Cerebellar cortex (tissue), 1 donor: ENCODE results near the gene UBE2J1.
"Not testable (repeated sequence)": the region's sequence is repeated elsewhere in the genome, so short reads cannot be mapped to it uniquely, and the experiment has no call there.

Source experiments
- DNase-seq: peaks from one replicate; pipeline ENCODE4 v3.0.0-alpha.2; 2015; ENCODE audit warnings: low spot score

The UBE2J1 gene

GRCh38 chr6:89352278-89353117 lies at the start of gene UBE2J1:
TSS of gene UBE2J1 (minus strand) at chr6:89352722. CDS start at chr6:89352569, 153 bp downstream.
- peak; percentile 84 for DNase-seq

GRCh38 chr6:89400912-89401399 lies 48.4 kb upstream of the UBE2J1 start:
- DNase-seq: peak; percentile 58

GRCh38 chr6:89400050-89400449 lies 47.5 kb upstream of the UBE2J1 start:
- DNase-seq: no peak

- DNase-seq: no peak
Measured at GRCh38 chr6:89398762-89399525, 46.4 kb upstream of the UBE2J1 start.

- DNase-seq: not testable (repeated sequence)
Measured at GRCh38 chr6:89397884-89398283, 45.4 kb upstream of the UBE2J1 start.

GRCh38 chr6:89393659-89394058 lies 41.1 kb upstream of the UBE2J1 start:
- no peak for DNase-seq

GRCh38 chr6:89392823-89393222 lies 40.3 kb upstream of the UBE2J1 start:
- no peak for DNase-seq

GRCh38 chr6:89388846-89389245 lies 36.3 kb upstream of the UBE2J1 start:
- DNase-seq: peak; percentile 64

- no peak for DNase-seq
Measured at GRCh38 chr6:89387516-89388201, 35.1 kb upstream of the UBE2J1 start.

- DNase-seq: no peak
Measured at GRCh38 chr6:89386917-89387491, 34.5 kb upstream of the UBE2J1 start.

- no peak for DNase-seq
Measured at GRCh38 chr6:89385846-89386245, 33.3 kb upstream of the UBE2J1 start.

- DNase-seq: peak; percentile 98
Measured at GRCh38 chr6:89385156-89385667, 32.7 kb upstream of the UBE2J1 start.

GRCh38 chr6:89381031-89381430 lies 28.5 kb upstream of the UBE2J1 start:
- no peak for DNase-seq

GRCh38 chr6:89379281-89379680 lies 26.8 kb upstream of the UBE2J1 start:
- peak; percentile 97 for DNase-seq

GRCh38 chr6:89378628-89379027 lies 26.1 kb upstream of the UBE2J1 start:
- no peak for DNase-seq

GRCh38 chr6:89375427-89376267 lies 23.1 kb upstream of the UBE2J1 start:
- DNase-seq: peak; percentile 94

- DNase-seq: no peak
Measured at GRCh38 chr6:89372506-89372901, 20.0 kb upstream of the UBE2J1 start.

GRCh38 chr6:89371849-89372505 lies 19.5 kb upstream of the UBE2J1 start:
- DNase-seq: peak; percentile 79

- DNase-seq: peak; percentile 47
Measured at GRCh38 chr6:89368999-89369398, 16.5 kb upstream of the UBE2J1 start.

GRCh38 chr6:89368107-89368506 lies 15.6 kb upstream of the UBE2J1 start:
- DNase-seq: peak; percentile 76
